Stimulated activated CD8-positive, alpha-beta memory T cell treated with anti-CD3 and anti-CD28 coated beads, Interleukin-12 subunit alpha, Interleukin-12 subunit beta, amount 100 ng/mL, for 4 hours (primary cell): ENCODE results near the gene RSPH9.

Experiments used
- DNase-seq: peaks from one replicate; pipeline ENCODE4 v3.0.0-alpha.2; 2020; ENCODE audit warnings: low read depth

Gene RSPH9, protein sequence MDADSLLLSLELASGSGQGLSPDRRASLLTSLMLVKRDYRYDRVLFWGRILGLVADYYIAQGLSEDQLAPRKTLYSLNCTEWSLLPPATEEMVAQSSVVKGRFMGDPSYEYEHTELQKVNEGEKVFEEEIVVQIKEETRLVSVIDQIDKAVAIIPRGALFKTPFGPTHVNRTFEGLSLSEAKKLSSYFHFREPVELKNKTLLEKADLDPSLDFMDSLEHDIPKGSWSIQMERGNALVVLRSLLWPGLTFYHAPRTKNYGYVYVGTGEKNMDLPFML

DNA sequence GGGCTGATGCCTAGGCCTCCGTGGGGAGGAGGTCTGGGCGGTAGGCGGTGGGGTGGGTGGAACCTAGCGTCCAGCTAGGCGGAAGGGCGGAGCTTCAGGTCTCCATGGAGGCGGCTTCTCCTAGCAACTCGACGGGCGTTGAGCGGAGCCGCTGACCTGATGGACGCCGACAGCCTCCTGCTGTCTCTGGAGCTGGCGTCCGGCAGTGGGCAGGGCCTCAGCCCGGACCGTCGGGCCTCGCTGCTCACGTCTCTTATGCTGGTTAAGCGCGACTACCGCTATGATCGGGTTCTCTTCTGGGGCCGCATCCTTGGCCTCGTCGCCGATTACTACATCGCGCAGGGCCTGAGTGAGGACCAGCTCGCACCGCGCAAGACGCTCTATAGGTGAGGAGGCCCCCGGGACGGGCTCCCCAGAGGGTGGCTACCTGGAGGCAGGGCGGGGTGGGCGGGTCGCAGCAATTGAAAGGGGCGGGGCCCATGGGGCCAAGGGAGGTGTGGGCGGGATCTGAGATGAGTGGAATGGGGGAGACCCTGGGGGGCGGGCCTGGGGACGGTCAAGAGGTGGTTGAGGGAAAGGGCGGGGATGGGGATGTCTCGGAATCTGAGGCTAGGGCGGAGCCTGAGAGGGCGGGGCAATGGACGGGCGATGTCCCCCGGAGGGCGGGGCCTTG is at the start of gene RSPH9:
RSPH9 (plus strand) TSS at position 97 of the 673 bp plus-strand sequence; CDS start at position 160, 63 bp downstream.
- peak; percentile 32 for DNase-seq

DNA sequence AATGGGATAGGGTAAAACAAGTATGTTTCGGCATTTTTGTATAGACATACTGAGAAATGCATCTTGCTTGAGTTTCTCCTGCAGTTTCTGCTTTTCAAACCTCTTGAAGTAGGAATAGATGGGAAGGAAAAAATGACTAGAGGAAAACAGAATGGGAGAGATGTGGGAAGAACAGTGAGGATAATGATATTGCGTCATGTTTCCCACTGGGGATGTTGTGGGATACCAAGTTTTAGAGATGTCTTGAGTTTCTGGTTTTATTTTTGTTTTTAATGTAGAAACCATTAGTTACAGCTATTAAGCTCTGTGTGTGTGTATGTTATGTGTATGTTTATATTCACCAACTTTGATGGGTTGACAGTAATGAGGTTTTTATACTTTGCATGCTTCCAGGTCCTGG is 44.2 kb upstream of the RSPH9 start:
- DNase-seq, result no peak

DNA sequence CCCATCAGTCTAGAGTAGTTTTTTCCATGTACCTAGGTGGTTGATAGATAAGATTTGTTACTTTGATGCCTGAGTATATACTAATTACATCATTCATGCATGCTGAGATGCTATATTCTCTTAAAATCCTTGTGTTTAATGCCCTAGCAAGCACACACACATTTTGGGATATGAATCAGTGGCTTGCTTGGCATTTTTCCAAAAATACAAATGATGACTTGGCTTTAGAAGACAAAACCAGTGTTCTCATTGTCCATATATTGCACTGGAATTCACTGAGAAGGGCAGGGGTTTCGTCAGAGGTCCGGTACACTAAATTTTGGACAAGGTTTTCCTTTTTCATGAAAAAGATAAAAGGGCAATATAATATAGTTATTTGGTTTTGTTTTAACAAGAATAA is 40.7 kb upstream of the RSPH9 start:
- no peak for DNase-seq

DNA sequence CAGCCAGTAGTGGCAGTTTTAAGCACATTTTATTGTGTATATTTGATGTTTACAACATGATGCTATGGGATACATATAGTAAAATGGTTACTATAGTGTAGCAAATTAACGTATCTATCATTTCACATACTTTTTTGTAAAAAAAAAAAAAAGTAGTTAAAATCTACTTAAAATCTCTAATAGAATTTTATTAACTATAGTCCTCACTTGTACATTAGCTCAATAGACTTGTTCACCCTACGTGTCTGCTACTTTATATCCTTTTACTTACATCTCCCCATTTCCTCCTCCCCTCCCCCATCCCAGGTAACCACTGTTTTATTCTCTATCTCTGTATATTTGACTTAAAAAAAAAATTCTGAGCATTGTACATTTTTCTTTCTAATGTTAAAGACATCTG is 38.8 kb upstream of the RSPH9 start:
- DNase-seq, result no peak

DNA sequence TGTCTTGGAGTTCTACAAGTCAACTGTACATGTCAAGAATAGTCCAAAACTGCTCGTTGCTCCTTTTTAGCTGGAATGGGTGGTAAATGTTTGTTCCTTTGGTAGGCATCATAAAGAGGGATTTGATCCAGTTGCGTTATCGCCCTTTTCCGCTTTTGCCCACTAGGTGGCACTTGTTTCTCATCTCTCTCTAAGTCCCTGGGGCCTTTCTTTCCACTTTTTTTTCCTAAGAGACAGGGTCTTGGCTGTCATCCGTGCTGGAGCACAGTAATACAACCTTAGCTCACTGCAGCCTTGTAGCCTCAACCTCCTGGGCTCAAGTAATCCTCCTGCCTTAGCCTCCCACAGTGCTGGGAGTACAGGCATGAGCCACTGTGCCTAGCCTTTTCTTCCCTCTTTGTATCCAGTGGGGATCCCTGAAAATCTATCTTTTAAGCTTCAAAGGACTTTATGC is 36.5 kb upstream of the RSPH9 start:
- DNase-seq, result peak; percentile 19

DNA sequence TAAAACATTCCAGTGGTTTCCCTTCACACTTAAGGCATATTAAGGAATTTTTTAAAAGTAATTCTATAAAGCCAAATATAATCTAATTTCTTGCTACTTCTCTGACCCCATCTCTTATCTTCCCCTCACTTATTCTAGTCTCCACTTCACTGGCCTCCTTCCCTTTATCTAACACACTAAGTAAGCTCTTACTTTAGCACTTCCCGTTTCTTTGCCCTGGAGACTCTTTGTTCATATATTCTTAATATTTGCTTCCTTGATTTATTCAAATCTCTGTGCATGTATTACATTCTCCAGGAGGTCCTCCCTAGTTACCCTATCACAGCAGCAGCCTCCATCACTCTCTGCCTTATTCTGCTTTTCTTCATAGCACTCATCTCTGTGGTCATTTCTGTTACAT is 36.0 kb upstream of the RSPH9 start:
- DNase-seq, result no peak

DNA sequence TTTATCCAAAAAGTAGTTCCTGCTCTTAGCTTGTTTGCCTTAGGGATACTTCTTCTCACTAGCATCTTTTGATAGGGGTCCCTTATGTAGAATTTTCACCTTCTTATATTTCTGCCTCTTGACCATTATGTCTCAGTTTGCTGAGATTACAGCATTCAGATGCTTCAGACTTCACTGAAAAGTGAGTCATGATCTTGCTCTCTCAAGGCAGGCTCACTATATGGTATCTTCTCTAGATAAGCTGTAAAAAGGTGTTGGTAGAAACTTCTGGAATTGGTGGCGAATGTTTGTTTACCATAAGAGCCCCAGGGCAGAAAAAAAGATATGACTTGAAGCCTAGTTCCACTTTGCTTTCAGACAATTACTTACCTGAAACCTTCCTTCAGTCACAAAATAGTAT is 35.4 kb upstream of the RSPH9 start:
- no peak for DNase-seq

DNA sequence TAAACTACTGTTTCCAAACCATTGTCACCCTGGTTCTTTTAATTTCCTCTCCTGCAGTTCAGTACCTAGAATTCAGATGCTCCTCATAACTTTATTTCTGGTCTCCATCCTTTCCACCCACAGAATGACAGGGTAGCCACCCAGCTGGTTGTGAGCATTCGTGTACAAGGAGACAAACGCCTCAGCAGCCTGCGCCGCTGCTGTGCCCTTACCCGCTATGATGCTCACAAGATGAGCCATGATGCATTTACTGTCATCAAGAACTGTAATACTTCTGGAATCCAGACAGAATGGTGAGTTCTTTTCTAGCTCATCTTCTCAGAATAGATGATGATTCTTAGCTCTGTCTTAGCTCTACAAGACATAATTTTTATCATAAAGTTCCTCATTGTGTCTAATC is 34.4 kb upstream of the RSPH9 start:
- no peak for DNase-seq

DNA sequence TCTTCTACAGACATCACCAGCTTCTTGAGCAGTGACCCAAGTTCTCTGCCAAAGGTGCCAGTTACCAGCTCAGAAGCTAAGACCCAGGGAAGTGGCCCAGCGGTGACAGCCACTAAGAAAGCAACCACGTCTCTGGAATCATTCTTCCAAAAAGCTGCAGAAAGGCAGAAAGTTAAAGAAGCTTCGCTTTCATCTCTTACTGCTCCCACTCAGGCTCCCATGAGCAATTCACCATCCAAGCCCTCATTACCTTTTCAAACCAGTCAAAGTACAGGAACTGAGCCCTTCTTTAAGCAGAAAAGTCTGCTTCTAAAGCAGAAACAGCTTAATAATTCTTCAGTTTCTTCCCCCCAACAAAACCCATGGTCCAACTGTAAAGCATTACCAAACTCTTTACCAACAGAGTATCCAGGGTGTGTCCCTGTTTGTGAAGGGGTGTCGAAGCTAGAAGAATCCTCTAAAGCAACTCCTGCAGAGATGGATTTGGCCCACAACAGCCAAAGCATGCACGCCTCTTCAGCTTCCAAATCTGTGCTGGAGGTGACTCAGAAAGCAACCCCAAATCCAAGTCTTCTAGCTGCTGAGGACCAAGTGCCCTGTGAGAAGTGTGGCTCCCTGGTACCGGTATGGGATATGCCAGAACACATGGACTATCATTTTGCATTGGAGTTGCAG is 31.0 kb upstream of the RSPH9 start:
- DNase-seq, result no peak

DNA sequence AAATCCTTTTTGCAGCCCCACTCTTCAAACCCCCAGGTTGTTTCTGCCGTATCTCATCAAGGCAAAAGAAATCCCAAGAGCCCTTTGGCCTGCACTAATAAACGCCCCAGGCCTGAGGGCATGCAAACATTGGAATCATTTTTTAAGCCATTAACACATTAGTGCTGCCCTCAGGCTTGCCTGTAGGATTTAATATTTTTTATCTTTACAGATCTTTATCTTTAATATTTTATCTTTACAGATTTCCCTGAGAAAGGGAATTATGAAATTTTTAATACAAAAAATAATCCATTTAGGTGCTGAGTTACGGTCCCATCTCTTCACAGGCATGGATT is 30.5 kb upstream of the RSPH9 start:
- DNase-seq, result no peak

DNA sequence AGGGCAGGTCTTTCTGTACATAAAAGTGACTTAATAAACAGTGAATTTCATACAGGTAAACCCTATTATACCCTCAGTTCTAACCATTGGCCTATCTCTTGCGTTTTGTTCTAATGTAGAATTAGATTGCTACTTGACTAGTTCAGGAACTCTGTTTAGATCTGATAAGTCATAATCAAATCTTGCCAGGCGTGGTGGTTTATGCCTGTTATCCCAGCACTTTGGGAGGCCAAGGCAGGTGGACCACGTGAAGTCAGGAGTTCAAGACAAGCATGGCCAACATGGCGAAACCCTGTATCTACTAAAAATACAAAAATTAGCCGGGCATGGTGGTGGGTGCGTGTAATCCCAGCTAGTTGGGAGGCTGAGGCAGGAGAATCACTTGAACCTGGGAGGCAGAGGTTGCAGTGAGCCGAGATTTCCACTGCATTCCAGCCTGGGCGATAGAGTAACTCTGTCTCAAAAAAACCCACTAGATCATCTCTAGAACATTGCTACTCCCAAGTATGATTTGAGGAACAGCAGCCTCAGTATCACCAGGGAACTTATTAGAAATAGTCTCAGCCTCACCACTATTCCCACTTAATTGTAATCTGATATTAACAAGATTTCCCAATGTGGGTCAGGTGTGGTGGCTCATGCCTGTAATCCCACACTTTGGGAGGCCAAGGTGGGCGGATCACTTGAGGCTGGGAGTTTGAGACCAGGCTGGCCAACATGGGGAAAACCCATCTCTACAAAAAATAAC is 27.9 kb upstream of the RSPH9 start:
- no peak for DNase-seq

DNA sequence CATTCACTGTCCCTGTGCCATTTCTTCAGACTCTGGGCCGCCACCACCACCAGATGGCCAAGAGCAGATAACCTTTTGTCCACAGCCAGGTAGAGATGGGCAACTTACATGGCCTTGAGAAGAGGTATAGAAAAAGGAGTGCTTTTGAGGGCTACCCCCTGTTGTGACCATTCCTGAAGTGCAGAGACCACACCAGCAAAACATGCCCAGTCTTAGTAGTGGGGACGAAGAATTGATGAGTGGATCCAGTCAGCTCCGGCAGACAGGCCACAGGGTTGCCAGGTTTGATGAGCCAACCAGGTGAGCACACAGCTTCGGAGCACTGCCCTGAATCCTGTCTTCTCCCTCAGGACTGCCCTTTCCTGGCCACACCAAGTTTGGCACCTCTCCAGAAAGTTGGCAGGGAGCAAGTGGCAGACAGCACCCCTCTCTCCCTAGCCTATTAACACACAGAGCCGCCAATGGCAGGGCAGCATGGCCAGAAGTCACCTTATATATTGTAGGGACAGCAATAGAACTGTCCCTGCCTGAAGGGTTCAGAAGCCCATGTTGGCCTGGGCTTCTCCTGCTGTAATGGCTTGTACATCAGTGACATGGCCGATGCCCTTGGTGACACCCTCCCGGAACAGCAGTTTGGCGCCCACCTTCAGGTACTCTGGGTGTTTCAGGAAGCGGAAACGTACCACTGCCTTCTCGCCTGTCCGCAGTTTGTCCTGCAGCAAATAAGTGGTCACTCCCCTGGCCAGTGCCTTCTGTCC is 23.6 kb upstream of the RSPH9 start:
- DNase-seq, result no peak

DNA sequence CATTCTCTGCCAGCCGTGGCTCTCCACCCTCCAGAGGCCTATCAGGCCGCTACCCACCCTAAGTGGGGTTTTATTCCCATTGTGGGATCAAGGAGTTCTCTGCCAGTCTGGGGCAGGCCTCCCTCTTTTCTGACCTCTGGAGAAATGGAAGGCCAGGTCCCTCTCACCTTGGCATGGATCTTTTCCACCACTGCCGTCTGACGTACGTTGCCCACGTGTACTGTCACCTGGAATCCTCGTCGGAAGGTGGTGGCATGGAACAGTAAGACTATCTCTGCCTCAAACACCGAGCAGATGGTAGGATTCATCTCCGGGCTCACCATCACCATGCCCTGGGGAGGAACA is 23.0 kb upstream of the RSPH9 start:
- no peak for DNase-seq

DNA sequence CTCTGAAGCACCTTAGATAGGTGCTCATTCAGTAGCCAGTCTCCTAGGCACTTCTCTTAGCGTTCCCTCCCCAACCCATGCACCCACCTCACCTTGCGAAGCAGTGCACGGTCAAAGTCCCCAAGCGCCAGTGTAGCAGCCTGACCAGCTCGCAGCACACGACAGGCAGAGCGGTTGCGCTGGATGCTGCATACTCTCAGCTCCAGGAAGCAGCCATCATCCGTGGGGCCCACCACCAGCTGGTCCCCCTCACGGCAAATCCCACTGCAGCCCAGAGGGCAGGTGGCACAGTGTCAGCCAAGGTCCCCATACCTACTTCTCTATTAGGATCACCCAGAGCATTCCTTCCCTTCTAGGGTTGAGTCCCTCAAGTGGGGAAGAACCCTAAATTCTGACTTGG is 22.3 kb upstream of the RSPH9 start:
- no peak for DNase-seq

DNA sequence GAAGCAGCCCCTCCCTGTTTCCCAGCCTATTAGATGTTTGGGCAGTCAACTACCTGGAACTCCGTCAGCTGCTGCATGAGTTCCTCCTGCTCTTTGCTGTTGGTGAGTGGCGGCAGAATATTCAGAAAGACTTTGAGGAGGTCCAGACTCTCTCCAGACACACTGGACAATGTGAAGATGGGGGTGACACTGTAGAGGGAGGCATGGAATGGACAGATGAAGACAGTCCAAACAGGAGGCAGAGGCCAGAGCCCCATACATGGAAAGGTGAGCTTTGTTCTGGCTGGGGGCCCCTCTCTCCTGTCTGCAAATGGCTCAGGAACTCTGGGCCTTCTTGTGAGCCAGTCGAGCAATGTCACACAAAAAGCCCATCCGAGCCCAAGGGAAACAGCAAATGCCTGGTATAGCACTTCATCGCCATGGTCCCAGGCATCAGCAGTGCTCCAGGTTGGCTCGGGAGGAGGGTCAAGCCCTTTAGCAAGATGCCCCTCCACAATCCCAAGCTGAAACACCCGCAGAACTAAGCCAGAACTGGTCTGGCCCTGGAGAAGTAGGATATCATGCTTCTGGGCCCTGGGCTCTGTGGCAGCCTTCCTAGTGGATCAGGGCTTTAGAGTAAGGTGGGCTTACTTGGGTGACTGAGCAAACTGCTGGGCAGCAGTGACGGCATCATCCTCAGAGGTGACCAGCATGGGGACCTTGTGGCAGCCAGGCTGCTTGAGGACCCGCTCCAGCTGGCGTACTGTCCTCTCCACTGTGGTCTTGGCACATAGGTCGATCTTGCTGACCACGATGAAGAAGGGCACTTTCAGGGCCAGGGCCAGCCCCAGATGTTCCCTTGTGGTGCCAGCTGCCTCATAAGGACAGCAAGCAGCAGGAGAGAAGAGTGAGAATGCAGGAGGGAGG is 20.7 kb upstream of the RSPH9 start:
- no peak for DNase-seq

DNA sequence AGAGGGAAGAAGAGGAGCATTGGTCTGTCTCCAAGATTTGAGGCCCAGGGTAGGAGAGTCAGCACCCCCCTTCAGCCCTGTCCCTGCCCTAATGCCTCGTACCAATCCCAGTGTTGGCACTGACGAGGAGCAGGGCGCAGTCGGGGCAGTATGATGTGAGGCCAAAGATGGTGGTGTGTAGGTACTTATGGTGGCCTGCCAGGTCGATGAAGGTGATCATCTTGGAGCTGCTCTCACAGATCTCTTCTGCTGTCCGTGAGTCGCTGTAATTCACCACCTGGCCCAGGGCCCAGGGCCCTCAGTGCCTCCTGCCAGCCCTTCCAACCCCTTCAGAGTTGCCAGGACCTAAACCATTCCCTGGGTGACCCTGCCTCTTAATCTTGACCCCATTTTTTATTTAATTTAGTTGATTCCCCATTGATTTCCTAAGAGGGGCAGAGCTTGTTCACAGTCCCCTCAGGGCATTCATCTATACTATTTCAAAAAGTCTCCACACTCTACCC is 20.0 kb upstream of the RSPH9 start:
- DNase-seq, result no peak

DNA sequence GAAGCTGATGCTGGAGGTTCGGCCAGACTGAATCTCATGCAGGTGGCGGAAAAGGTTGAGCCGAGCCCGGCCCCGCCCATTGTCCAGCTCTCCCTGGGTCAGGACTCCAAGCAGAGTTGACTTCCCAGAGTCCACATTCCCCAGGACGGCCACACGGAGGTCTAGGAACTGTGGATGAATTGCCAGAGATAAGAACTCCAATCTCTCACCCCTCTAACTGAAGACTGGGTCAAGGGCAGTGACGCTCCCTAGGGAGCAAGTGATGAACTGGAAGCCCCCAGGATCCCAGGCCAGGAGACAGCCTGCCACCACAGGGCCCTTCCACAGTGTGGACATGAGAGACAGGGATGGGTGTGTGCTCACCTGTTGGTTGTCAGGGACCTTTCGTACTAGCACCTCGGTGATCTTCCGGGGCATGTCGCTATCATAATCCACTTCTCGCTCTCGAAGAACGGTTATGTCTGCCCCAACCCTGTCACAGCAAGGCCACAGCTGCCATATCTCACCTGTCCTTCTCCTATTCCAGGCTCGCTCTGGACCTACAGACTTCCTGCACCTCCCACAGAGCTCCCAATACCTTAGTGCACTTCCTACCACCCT is 19.3 kb upstream of the RSPH9 start:
- DNase-seq, result no peak

DNA sequence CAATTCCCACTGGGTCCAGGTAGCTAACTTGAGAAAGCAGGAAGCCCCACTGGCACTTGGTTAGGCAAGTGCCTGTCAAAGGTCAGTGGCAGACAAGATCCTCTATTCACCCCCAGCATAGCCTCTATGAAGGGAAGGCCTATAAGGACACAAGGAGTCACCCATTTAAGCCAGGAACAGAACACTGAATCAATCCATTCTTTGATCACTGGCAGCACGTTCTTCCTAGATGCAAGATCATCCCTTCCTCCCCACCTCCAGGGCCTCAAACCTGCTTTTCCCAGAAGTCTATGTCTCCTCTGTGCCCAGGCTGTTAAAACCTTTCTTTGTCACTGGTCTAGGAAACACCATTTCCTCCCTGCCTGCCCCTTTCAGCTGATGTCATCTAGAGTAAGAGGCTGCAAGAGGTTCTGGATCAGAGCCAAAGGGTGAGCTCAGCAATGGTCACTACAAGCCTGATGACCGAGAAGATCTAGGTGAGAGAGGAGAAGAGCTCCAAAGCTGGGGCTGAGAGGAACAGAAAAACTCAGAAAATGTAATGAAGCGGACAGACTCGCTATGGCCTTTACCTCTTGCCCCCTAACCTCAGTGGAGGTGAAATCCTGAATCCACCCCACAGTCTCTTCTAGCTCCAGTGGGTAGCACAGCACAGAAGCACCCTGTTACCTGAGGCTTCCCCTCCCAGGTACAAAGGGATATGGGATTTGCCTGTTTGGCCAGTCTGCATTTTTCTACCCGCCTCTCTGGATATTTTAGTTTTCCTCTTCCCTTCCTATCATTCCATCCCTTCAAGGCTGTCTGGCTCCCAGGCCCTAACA is 17.6 kb upstream of the RSPH9 start:
- DNase-seq, result no peak

DNA sequence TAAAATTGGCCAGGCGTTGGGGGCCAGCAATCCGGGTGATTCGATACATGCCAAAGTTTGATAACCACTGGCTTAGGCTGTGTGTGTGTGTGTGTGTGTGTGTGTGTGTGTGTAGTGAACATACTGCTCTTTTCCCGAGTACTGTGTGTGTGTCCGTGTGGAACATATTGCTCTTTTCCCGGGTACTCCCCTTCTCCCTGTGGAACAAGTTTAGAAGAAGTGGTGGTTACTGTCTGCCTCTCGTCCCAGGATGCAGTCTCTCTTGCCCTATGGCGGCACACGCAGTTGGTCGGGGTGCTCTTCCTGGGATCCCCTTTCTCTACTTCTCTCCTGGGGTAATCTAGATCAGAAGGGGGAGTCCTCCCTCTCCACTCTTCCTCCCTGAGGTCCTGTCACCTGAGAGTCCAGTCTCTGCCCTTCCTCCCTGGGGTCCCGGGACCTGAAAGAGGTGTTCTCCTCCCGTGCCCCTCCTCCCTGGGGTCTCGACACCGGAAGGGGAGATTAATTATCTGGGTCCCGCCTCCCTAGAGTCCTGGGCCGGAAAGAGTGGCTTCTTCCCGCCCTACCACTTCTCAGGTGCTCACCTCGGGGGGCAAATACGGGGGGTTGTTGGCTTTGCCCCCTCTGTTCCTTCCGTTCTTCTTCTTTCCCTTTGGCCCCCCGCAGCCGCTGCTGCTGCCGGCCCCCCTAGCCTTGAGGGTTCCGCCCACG is 16.3 kb upstream of the RSPH9 start:
- no peak for DNase-seq
